ENCODE data around the gene THEMIS. TPM values are rescaled to one million over a fixed set of nuclear protein-coding genes. Genes with fewer than 3 reads are reported as not detected.

The THEMIS gene
- polyA plus RNA-seq, 1 donor (not counting 4 experiments of a cell fraction or from before 2014, with no cell fraction given): not detected

GRCh38 chr6:127879685-127880084 lies 21.2 kb downstream of the THEMIS start:
- Histone ChIP-seq H3K4me2 (ENCODE audit: control insufficient read depth, extremely low read depth, insufficient read depth, low read depth, low read length) (no peak overlapping the region), H3K27ac (ENCODE audit: control insufficient read depth, insufficient read depth, low read length) (no peak overlapping the region), H4K20me1 (ENCODE audit: control insufficient read depth, extremely low read depth, insufficient read depth, low read length) (no peaks in the 10 kb centered on the region), H3K79me2 (ENCODE audit: control insufficient read depth, insufficient read depth, low read length) (no peaks in the 10 kb centered on the region), H3K9ac (ENCODE audit: control insufficient read depth, extremely low read depth, insufficient read depth, low read length) (no peak overlapping the region), H3K9me1 (ENCODE audit: control insufficient read depth, extremely low read depth, insufficient read depth, low read length) (no peaks in the 10 kb centered on the region), H3K4me1 (ENCODE audit: control insufficient read depth, extremely low read depth, insufficient read depth, low read length) (no peaks in the 10 kb centered on the region), H3K4me3 (ENCODE audit: control insufficient read depth in 2 of 3, extremely low read depth in 1 of 3, insufficient read depth in 2 of 3, low read depth in 1 of 3, low read length in 3 of 3) (no peak overlapping the region), H2AFZ (ENCODE audit: control insufficient read depth, low read length) (no peak overlapping the region), H3K9me3 (ENCODE audit: control insufficient read depth, low read depth, low read length) (no peaks in the 10 kb centered on the region), H3K36me3 (ENCODE audit: control insufficient read depth in 2 of 2, extremely low read depth in 1 of 2, insufficient read depth in 2 of 2, low read length in 2 of 2) (no peaks in the 10 kb centered on the region), H3K27me3 (ENCODE audit: control insufficient read depth, extremely low read depth, insufficient read depth, low read length) (peaks cover 8% of the 10 kb centered on the region)
- FAIRE-seq: no peak
- dilution Hi-C loops (cut with MboI; ENCODE audit: extremely low pct_ligation_motif_present, low sequenced_read_pairs): no loop called here
- no peak for DNase-seq (ENCODE audit: low read depth, low spot score)
- TF ChIP-seq EZH2 (IDR thresholded peaks at IDR 0.05; ENCODE audit: low read length) (no peak), CTCF (optimal IDR thresholded peaks at IDR 0.05 in 1 of 3, IDR thresholded peaks at IDR 0.05 in 1 of 3, conservative IDR thresholded peaks at IDR 0.05 in 1 of 3; ENCODE audit: extremely low read depth in 1 of 3, insufficient read depth in 2 of 3, low read length in 3 of 3) (no peak)

GRCh38 chr6:127878115-127878514 lies 22.7 kb downstream of the THEMIS start:
- FAIRE-seq (peak; percentile 41), DNase-seq (ENCODE audit: low read depth, low spot score) (no peak)
- dilution Hi-C loops (cut with MboI; ENCODE audit: extremely low pct_ligation_motif_present, low sequenced_read_pairs): no loop called here
- Histone ChIP-seq H3K79me2 (ENCODE audit: control insufficient read depth, insufficient read depth, low read length) (no peaks in the 10 kb centered on the region), H3K36me3 (ENCODE audit: control insufficient read depth in 2 of 2, extremely low read depth in 1 of 2, insufficient read depth in 2 of 2, low read length in 2 of 2) (no peaks in the 10 kb centered on the region), H3K9me3 (ENCODE audit: control insufficient read depth, low read depth, low read length) (no peaks in the 10 kb centered on the region), H3K27me3 (ENCODE audit: control insufficient read depth, extremely low read depth, insufficient read depth, low read length) (peaks cover 8% of the 10 kb centered on the region), H3K27ac (ENCODE audit: control insufficient read depth, insufficient read depth, low read length) (no peak overlapping the region), H3K4me2 (ENCODE audit: control insufficient read depth, extremely low read depth, insufficient read depth, low read depth, low read length) (no peak overlapping the region), H3K4me1 (ENCODE audit: control insufficient read depth, extremely low read depth, insufficient read depth, low read length) (no peaks in the 10 kb centered on the region), H3K4me3 (ENCODE audit: control insufficient read depth in 2 of 3, extremely low read depth in 1 of 3, insufficient read depth in 2 of 3, low read depth in 1 of 3, low read length in 3 of 3) (no peak overlapping the region), H2AFZ (ENCODE audit: control insufficient read depth, low read length) (no peak overlapping the region), H3K9me1 (ENCODE audit: control insufficient read depth, extremely low read depth, insufficient read depth, low read length) (no peaks in the 10 kb centered on the region), H3K9ac (ENCODE audit: control insufficient read depth, extremely low read depth, insufficient read depth, low read length) (no peak overlapping the region), H4K20me1 (ENCODE audit: control insufficient read depth, extremely low read depth, insufficient read depth, low read length) (no peaks in the 10 kb centered on the region)
- TF ChIP-seq EZH2 (IDR thresholded peaks at IDR 0.05; ENCODE audit: low read length): no peak

- DNase-seq (ENCODE audit: low read depth, low spot score): no peak
- H3K79me2 ChIP-seq (ENCODE audit: control insufficient read depth, insufficient read depth, low read length): no peaks in the 10 kb centered on the region
- H3K36me3 ChIP-seq (ENCODE audit: control insufficient read depth in 2 of 2, extremely low read depth in 1 of 2, insufficient read depth in 2 of 2, low read length in 2 of 2): no peaks in the 10 kb centered on the region
- H3K27me3 ChIP-seq (ENCODE audit: control insufficient read depth, extremely low read depth, insufficient read depth, low read length): peaks cover 8% of the 10 kb centered on the region
- dilution Hi-C loops (cut with MboI; ENCODE audit: extremely low pct_ligation_motif_present, low sequenced_read_pairs): no loop called here
- H3K27ac ChIP-seq (ENCODE audit: control insufficient read depth, insufficient read depth, low read length): no peak overlapping the region
- H3K9me1 ChIP-seq (ENCODE audit: control insufficient read depth, extremely low read depth, insufficient read depth, low read length): no peaks in the 10 kb centered on the region
- no peak overlapping the region for H3K4me3 ChIP-seq (ENCODE audit: control insufficient read depth in 2 of 3, extremely low read depth in 1 of 3, insufficient read depth in 2 of 3, low read depth in 1 of 3, low read length in 3 of 3)
- no peak overlapping the region for H3K4me2 ChIP-seq (ENCODE audit: control insufficient read depth, extremely low read depth, insufficient read depth, low read depth, low read length)
- H3K4me1 ChIP-seq (ENCODE audit: control insufficient read depth, extremely low read depth, insufficient read depth, low read length): no peaks in the 10 kb centered on the region
- no peaks in the 10 kb centered on the region for H4K20me1 ChIP-seq (ENCODE audit: control insufficient read depth, extremely low read depth, insufficient read depth, low read length)
- no peaks in the 10 kb centered on the region for H3K9me3 ChIP-seq (ENCODE audit: control insufficient read depth, low read depth, low read length)
- no peak overlapping the region for H3K9ac ChIP-seq (ENCODE audit: control insufficient read depth, extremely low read depth, insufficient read depth, low read length)
- H2AFZ ChIP-seq (ENCODE audit: control insufficient read depth, low read length): no peak overlapping the region
- no peak for FAIRE-seq
- TF ChIP-seq CTCF (optimal IDR thresholded peaks at IDR 0.05 in 1 of 3, IDR thresholded peaks at IDR 0.05 in 1 of 3, conservative IDR thresholded peaks at IDR 0.05 in 1 of 3; ENCODE audit: extremely low read depth in 1 of 3, insufficient read depth in 2 of 3, low read length in 3 of 3) (no peak), EZH2 (IDR thresholded peaks at IDR 0.05; ENCODE audit: low read length) (no peak)
Measured at GRCh38 chr6:127877231-127877630, 23.6 kb downstream of the THEMIS start.
